ENCODE results near the gene JARID2.

Gene JARID2

GRCh38 chr6:15250187-15251168, 4.6 kb downstream of the JARID2 start:
- peak overlapping the region; percentile 98 for H3K4me3 Mint-ChIP-seq
- no peak for ATAC-seq (replicated peaks; ENCODE audit: extremely low read depth, poor library complexity, severe bottlenecking)
- H3K27me3 Mint-ChIP-seq = no peaks in the 10 kb centered on the region
- peaks cover 28% of the 10 kb centered on the region for H3K36me3 Mint-ChIP-seq (ENCODE audit: insufficient read depth)
- DNase-seq (ENCODE audit: low spot score in 2 of 2) = no peak
- peaks cover 84% of the 10 kb centered on the region for H3K4me1 Mint-ChIP-seq
- no peaks in the 10 kb centered on the region for H3K9me3 Mint-ChIP-seq
- peak overlapping the region; percentile 96 for H3K27ac Mint-ChIP-seq (ENCODE audit: low read depth)

GRCh38 chr6:15252195-15252594, 6.3 kb downstream of the JARID2 start:
- Mint-ChIP-seq H3K9me3 (no peaks in the 10 kb centered on the region), H3K36me3 (ENCODE audit: insufficient read depth) (peaks cover 21% of the 10 kb centered on the region), H3K4me3 (peak overlapping the region; percentile 98), H3K27ac (ENCODE audit: low read depth) (peak overlapping the region; percentile 78), H3K4me1 (peaks cover 88% of the 10 kb centered on the region), H3K27me3 (no peaks in the 10 kb centered on the region)
- DNase-seq (ENCODE audit: low spot score in 2 of 2) (no peak), ATAC-seq (replicated peaks; ENCODE audit: extremely low read depth, poor library complexity, severe bottlenecking) (no peak)

- Mint-ChIP-seq H3K4me1 (peaks cover 92% of the 10 kb centered on the region), H3K36me3 (ENCODE audit: insufficient read depth) (peaks cover 15% of the 10 kb centered on the region), H3K4me3 (peak overlapping the region; percentile 98), H3K9me3 (no peaks in the 10 kb centered on the region), H3K27me3 (no peaks in the 10 kb centered on the region), H3K27ac (ENCODE audit: low read depth) (peak overlapping the region; percentile 78)
- DNase-seq (ENCODE audit: low spot score in 2 of 2) (no peak), ATAC-seq (replicated peaks; ENCODE audit: extremely low read depth, poor library complexity, severe bottlenecking) (no peak)
Observed at GRCh38 chr6:15253203-15254022, 7.5 kb downstream of the JARID2 start.

- Mint-ChIP-seq H3K27me3 (no peaks in the 10 kb centered on the region), H3K4me1 (peaks cover 95% of the 10 kb centered on the region), H3K4me3 (peak overlapping the region; percentile 7), H3K27ac (ENCODE audit: low read depth) (peak overlapping the region; percentile 78), H3K36me3 (ENCODE audit: insufficient read depth) (peaks cover 6% of the 10 kb centered on the region), H3K9me3 (no peaks in the 10 kb centered on the region)
- DNase-seq (ENCODE audit: low spot score in 2 of 2) (no peak), ATAC-seq (replicated peaks; ENCODE audit: extremely low read depth, poor library complexity, severe bottlenecking) (no peak)
Observed at GRCh38 chr6:15254070-15254975, 8.5 kb downstream of the JARID2 start.

GRCh38 chr6:15255481-15255880, 9.6 kb downstream of the JARID2 start:
- no peak overlapping the region for H3K27ac Mint-ChIP-seq (ENCODE audit: low read depth)

GRCh38 chr6:15255909-15256395, 10.1 kb downstream of the JARID2 start:
- Mint-ChIP-seq H3K4me1 (peaks cover 98% of the 10 kb centered on the region), H3K36me3 (ENCODE audit: insufficient read depth) (peaks cover 4% of the 10 kb centered on the region), H3K9me3 (no peaks in the 10 kb centered on the region), H3K27me3 (no peaks in the 10 kb centered on the region), H3K27ac (ENCODE audit: low read depth) (no peak overlapping the region), H3K4me3 (no peak overlapping the region)
- ATAC-seq (replicated peaks; ENCODE audit: extremely low read depth, poor library complexity, severe bottlenecking) = no peak
- no peak for DNase-seq (ENCODE audit: low spot score in 2 of 2)

More at GRCh38 chr6:15255481-15255880, 9.6 kb downstream of the JARID2 start:
- H3K36me3 Mint-ChIP-seq (ENCODE audit: insufficient read depth) = peaks cover 4% of the 10 kb centered on the region
- no peak overlapping the region for H3K4me3 Mint-ChIP-seq
- H3K9me3 Mint-ChIP-seq = no peaks in the 10 kb centered on the region
- no peak for ATAC-seq (replicated peaks; ENCODE audit: extremely low read depth, poor library complexity, severe bottlenecking)
- H3K4me1 Mint-ChIP-seq = peaks cover 98% of the 10 kb centered on the region
- no peaks in the 10 kb centered on the region for H3K27me3 Mint-ChIP-seq
- DNase-seq (ENCODE audit: low spot score in 2 of 2) = no peak

- no peak for ATAC-seq (replicated peaks; ENCODE audit: extremely low read depth, poor library complexity, severe bottlenecking)
- H3K27ac Mint-ChIP-seq (ENCODE audit: low read depth) = no peak overlapping the region
- no peaks in the 10 kb centered on the region for H3K27me3 Mint-ChIP-seq
- no peak overlapping the region for H3K4me3 Mint-ChIP-seq
- H3K36me3 Mint-ChIP-seq (ENCODE audit: insufficient read depth) = peaks cover 4% of the 10 kb centered on the region
- no peaks in the 10 kb centered on the region for H3K9me3 Mint-ChIP-seq
- DNase-seq (ENCODE audit: low spot score in 2 of 2) = no peak
- peaks cover 97% of the 10 kb centered on the region for H3K4me1 Mint-ChIP-seq
Observed at GRCh38 chr6:15256538-15257271, 10.8 kb downstream of the JARID2 start.

- Mint-ChIP-seq H3K4me1 (peaks cover 95% of the 10 kb centered on the region), H3K27me3 (no peaks in the 10 kb centered on the region), H3K4me3 (no peak overlapping the region), H3K27ac (ENCODE audit: low read depth) (peak overlapping the region; percentile 17), H3K36me3 (ENCODE audit: insufficient read depth) (peaks cover 4% of the 10 kb centered on the region), H3K9me3 (no peaks in the 10 kb centered on the region)
- DNase-seq (ENCODE audit: low spot score in 2 of 2) = no peak
- ATAC-seq (replicated peaks; ENCODE audit: extremely low read depth, poor library complexity, severe bottlenecking) = no peak
Observed at GRCh38 chr6:15257357-15258132, 11.7 kb downstream of the JARID2 start.

GRCh38 chr6:15259766-15260098, 13.9 kb downstream of the JARID2 start:
- Mint-ChIP-seq H3K4me3 (no peak overlapping the region), H3K27me3 (no peaks in the 10 kb centered on the region), H3K36me3 (ENCODE audit: insufficient read depth) (peaks cover 3% of the 10 kb centered on the region)

GRCh38 chr6:15260099-15260821, 14.4 kb downstream of the JARID2 start:
- H3K36me3 Mint-ChIP-seq (ENCODE audit: insufficient read depth) = peaks cover 1% of the 10 kb centered on the region
- H3K27ac Mint-ChIP-seq (ENCODE audit: low read depth) = peak overlapping the region; percentile 70
- no peak for DNase-seq (ENCODE audit: low spot score in 2 of 2)

More at GRCh38 chr6:15259766-15260098, 13.9 kb downstream of the JARID2 start:
- peak overlapping the region; percentile 58 for H3K27ac Mint-ChIP-seq (ENCODE audit: low read depth)
- peaks cover 91% of the 10 kb centered on the region for H3K4me1 Mint-ChIP-seq
- no peaks in the 10 kb centered on the region for H3K9me3 Mint-ChIP-seq
- DNase-seq (ENCODE audit: low spot score in 2 of 2) (no peak), ATAC-seq (replicated peaks; ENCODE audit: extremely low read depth, poor library complexity, severe bottlenecking) (no peak)

More at GRCh38 chr6:15260099-15260821, 14.4 kb downstream of the JARID2 start:
- Mint-ChIP-seq H3K27me3 (no peaks in the 10 kb centered on the region), H3K4me3 (no peak overlapping the region), H3K4me1 (peaks cover 91% of the 10 kb centered on the region), H3K9me3 (no peaks in the 10 kb centered on the region)
- ATAC-seq (replicated peaks; ENCODE audit: extremely low read depth, poor library complexity, severe bottlenecking) = no peak
